Kasumi-1 (cell line): ENCODE results near the gene FKBP6.
"Not testable (repeated sequence)": the region's sequence is repeated elsewhere in the genome, so short reads cannot be mapped to it uniquely, and the experiment has no call there.

ENCODE experiments used
- DNase-seq, 2 experiments: peaks; one replicate each; lab custom pipeline; 2025; lab: John Stamatoyannopoulos, UW

The FKBP6 gene

GRCh38 chr7:73324081-73324845 is 3.7 kb upstream of the FKBP6 start:
- DNase-seq: peak; percentile 41 to 71

GRCh38 chr7:73325424-73325823 is 2.5 kb upstream of the FKBP6 start:
- not testable (repeated sequence) for DNase-seq

DNA sequence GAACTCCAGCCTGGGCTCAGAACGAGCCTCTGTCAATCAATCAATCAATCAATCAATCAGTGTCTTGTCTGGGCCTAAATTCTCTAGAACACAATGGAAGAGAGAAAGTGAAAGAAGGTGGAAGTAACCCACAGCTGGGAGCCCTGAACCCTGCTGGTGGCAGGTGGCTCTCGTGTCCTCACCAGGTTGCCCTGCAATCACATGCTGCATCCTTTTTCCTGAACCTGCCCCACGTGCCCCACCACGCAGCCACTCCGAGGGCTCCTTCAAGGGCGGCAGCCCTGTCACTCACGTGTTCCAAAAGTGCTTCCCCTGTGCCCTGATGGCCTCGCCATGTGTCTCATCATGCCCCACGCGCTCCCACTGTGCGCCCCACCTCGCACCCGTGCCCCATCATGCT is 512 bp upstream of the FKBP6 start:
- DNase-seq: not testable (repeated sequence)

- no peak for DNase-seq
Measured at GRCh38 chr7:73328696-73329095, 735 bp downstream of the FKBP6 start.

DNA sequence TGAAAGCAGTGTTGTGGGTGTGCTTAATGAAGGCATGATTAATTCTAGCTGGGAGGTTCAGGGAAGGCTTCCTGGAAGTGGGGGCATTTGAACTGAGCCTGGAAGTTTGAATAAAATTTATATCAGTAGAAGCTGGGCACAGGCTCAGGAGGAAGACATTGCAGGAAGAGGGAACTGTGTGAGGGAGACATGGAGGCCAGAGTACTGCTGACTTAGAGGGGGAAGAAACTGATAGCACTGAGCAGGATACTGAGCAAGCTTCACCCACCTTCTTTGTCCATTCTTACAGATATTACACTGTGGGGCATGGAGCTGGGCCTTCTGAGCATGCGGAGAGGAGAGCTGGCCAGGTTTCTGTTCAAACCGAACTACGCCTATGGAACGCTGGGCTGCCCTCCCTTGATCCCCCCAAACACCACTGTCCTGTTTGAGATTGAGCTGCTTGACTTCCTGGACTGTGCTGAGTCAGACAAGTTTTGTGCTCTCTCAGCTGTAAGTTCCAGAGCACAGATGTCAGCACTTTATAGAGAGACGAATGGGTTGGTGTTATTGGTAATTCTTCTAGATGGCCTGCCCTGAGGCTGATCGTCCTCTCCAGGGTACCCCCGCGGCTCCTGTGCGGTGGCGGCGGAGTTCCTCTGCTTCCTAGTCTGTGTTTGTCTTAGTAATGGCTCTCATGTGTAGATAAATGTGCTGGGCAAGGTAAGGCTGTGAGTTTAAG is 2.1 kb downstream of the FKBP6 start:
- no peak for DNase-seq

DNA sequence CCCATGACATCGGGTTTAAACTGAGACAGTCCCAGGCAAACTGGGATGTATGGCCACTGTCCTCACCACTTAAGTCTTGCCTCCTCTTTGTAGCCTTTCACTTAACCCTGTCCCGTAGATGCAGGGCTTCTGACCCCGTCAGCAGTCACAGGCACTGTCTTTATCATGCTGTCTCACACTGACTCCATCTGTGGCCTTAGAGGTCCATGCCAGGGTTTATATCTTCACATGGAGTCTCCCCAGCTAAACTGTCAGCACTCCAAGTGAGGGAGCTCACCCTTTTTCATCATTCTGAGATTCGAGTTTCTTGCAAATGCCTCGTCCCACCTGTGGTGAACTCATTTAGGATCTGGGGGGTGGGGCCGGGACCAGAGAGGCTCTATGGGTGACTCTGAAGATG is 2.8 kb downstream of the FKBP6 start:
- no peak for DNase-seq

GRCh38 chr7:73332447-73332846 is 4.5 kb downstream of the FKBP6 start:
- no peak for DNase-seq

DNA sequence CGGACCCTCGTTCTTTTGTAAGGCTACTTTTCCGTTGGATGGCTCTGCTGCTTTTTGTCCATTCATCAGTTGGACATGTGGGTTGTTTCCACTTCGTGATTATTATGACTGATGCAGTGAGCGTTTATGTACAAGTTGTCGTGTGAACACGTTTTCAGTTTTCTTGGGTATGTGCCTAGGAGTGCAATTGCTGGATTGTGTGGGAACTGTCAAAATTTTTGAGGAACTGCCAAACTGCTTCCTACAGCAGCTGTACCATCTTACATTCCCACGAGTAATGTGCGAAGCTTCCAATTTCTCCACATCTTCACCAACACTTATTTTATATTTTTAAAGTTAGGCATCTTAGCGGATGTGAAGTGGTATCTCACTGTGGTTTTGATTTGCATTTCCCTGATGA is 10.4 kb downstream of the FKBP6 start:
- no peak for DNase-seq

DNA sequence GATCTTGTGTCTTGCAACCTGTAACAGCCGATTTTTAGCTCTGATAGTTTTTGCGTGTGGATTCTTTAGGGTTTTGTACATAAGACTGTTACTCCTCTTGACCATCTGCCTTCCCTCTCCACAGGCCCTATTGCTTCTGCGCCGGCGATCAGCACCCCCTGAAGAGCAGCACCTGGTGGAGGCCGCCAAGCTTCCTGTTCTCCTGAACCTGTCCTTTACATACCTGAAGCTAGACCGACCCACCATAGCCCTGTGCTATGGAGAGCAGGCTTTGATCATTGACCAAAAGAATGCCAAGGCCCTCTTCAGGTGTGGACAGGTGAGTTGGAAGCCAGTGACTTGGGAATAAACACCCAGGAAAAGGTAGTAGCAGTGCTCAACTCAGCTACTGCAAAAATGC is 12.6 kb downstream of the FKBP6 start:
- DNase-seq: no peak

DNA sequence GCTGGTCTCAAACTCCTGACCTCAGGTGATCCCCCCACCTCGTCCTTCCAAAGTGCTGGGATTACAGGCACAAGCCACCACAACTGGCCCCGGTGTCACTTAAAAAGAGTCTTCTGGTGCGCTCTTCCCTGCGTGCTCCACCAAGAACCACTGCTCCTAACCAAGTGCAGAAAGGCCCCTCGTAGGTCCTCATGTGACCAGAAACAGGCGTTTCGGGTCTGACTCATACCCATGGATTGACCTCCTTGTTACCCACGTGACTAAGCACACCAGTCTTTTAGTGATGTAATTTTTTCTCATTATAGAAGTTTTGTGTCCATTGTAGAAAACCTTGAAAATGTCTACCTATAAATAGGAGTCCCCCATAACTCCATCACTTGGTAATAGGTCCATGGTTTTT is 13.9 kb downstream of the FKBP6 start:
- DNase-seq: no peak

- no peak for DNase-seq
Measured at GRCh38 chr7:73342645-73343044, 14.7 kb downstream of the FKBP6 start.

DNA sequence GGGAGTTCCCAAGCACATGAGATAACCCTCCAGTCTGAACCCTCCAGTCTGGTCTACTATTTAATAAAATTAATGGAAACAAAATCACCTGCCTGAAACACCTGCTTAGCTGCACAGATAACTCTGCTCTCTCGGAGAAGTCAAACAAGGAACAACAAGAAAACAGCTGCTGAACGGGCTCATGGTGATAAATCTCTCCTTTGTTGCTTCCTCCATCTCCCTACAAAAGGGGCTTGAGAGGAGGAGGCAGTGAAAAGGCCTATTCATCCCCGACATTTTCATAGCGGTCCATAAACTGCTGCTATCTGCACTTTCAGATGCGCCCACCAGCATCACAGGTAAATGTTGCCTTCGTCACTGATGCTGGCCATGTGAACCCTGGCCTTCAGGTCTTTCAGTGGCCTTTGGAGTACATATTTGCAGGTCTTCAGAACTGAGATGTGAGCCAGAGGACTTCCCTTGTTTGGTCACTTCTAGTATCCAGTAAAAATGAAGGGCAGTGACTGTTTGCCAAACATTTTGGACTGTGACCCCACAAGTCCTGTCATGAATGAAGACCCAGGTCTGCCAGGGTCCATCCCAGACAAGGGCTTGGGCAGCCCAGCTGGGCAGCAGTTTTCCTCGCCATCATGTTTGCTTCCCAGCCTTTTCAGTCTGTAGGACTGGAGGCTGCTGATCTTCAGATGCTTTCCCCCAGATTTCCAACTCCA is 15.9 kb downstream of the FKBP6 start:
- no peak for DNase-seq

DNA sequence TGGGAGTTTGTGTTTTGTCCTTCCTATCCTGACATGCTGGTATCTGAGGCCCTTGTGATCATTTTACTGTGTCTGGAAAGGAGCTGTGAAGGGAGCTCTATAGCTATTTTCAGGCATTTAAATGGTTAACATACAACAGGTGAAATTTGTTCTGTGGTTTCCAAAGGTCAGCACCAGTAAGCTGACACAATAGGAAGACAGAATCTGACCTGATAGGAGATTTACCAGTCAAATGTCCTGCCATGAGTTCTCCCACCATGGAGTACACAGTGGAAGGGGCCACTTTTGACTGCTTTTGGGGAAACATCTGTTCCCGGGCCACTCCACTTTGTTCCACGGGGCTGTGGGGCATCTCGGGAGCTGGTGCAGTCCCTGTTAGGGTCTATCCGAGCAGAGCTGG is 17.6 kb downstream of the FKBP6 start:
- no peak for DNase-seq

- no peak for DNase-seq
Measured at GRCh38 chr7:73345951-73346350, 18.0 kb downstream of the FKBP6 start.

GRCh38 chr7:73349763-73350162 is 21.8 kb downstream of the FKBP6 start:
- DNase-seq: no peak

- no peak for DNase-seq
Measured at GRCh38 chr7:73350306-73351068, 22.5 kb downstream of the FKBP6 start.

DNA sequence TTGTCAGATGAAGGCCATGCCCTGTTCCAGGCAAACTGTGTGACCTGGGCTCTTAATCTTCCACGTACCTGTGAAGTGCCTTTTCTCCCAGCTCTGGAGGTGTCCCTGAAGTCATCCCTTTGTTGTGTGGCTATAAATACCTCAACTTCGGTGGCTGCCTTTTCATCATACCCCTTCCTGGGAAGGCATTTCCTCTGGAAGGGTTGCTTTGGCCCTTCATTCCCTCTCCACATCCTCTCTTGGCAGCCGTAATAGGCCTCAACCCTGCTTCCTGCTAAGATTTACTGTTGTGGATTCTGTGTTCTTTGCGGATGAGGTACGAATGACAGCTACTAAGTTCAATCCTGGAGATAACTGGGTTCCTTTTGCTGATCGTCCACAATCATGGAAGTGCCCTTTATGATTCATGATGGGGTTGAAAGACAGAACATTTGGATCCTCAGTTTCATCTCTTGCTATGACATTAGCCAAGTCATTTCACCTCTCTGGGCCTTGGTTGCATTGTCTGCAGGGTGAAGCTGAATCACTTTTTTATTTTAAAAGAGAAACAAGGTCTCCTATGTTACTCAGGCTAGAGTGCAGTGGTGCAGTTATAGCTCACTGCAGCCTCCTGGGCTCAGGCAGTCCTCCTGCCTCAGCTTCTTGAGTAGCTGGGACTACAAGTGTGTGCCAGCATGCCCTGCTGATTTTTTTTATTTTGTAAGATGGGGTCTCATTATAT is 23.6 kb downstream of the FKBP6 start:
- DNase-seq: no peak

GRCh38 chr7:73352784-73353183 is 24.8 kb downstream of the FKBP6 start:
- no peak for DNase-seq

DNA sequence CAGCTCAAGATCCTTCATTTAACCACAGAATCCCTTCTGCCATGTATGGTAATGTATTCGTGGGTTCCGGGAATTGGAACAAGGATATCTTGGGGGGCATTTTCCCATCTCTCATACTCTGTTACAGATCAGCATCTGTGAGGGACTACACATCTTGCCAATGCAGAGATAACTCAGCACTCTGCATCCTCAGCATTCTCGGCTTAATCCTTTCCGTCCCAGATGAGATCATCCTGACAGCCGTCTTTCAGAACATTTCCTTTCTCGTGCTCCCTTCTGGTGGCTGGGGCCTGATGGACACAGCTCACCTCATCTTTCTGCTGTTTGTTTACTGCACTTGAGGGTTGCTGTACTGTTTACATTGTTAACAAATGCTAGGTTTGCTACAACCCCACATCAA is 25.3 kb downstream of the FKBP6 start:
- DNase-seq: no peak

GRCh38 chr7:73354196-73354595 is 26.2 kb downstream of the FKBP6 start:
- DNase-seq: no peak

- DNase-seq: no peak
Measured at GRCh38 chr7:73354821-73355220, 26.9 kb downstream of the FKBP6 start.

DNA sequence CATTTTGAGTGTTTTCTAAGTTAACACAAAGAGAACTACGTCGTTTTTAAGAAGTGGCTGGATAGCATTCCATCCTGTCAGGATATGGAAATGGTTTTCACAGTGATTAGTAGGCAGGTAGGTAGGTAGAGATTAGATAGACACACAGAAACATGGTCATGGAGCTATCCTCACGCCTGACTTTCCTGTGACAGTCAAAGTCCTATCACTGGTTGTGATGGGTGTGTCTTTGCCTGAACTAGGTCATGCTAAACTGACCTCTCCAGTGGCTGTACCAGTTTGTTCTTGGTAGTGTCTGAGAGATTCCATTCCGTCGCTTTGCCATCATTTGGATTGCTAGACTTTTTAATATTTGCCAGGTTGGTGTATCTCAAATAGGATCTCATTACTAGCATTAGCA is 28.2 kb downstream of the FKBP6 start:
- DNase-seq: no peak
